ENCODE data around the gene TMEM53.
A peak's percentile ranks its signal among the peaks of the same experiment; 100 is the strongest.

Gene TMEM53

DNA sequence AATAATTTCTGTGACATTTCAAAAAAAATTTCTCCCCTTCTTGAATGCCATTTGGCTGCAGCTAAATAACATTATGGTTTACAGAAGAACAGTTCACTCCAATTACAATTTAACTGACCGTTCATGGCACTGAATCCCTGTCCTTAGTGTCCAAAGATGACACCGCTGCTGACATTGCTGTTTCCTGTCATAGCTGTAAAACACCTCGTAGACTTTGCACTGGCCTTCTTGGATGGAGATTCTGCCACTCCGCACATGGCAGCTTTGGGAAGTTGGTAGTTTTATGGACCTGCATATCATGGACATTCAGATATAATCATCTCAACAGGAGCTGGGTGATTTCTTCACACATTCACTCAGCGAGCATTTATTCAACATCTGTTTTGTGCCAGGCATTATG is 5.2 kb upstream of the TMEM53 start:
- no peak for DNase-seq
- Histone ChIP-seq H3K36me3 (replicated peaks) (no peaks in the 10 kb centered on the region), H3K27me3 (replicated peaks) (no peaks in the 10 kb centered on the region), H3K4me3 (ENCODE audit: low read depth, low read length) (no peak overlapping the region), H3K27ac (no peak overlapping the region)
- in situ Hi-C loops (cut with HindIII; ENCODE audit: low pct_ligation_motif_present, low sequenced_read_pairs) = no loop called here
- TF ChIP-seq, protein P1, sequence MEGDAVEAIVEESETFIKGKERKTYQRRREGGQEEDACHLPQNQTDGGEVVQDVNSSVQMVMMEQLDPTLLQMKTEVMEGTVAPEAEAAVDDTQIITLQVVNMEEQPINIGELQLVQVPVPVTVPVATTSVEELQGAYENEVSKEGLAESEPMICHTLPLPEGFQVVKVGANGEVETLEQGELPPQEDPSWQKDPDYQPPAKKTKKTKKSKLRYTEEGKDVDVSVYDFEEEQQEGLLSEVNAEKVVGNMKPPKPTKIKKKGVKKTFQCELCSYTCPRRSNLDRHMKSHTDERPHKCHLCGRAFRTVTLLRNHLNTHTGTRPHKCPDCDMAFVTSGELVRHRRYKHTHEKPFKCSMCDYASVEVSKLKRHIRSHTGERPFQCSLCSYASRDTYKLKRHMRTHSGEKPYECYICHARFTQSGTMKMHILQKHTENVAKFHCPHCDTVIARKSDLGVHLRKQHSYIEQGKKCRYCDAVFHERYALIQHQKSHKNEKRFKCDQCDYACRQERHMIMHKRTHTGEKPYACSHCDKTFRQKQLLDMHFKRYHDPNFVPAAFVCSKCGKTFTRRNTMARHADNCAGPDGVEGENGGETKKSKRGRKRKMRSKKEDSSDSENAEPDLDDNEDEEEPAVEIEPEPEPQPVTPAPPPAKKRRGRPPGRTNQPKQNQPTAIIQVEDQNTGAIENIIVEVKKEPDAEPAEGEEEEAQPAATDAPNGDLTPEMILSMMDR (IDR thresholded peaks at IDR 0.05; ENCODE audit: low read depth, low read length, missing control alignments) = no peak

DNA sequence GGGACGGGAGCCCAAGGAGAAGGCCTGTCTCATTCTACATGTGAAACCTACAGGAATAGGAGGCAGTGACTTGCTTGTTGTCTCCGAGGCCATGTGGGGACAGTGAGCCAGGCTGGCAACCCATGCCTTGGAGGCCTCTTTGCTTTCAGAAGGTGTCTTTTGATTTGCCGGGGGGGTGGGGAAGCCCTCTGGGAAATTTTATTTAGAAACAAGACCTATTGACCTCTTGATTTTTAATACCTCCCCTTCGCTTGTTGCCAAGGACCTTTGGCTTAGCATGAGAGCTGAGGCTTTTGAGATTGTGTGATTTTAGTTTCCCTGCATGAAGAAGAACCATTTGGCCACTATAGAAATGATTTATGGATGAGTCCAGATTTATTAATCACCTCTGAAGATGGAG is 4.3 kb upstream of the TMEM53 start:
- H3K27ac ChIP-seq = no peak overlapping the region
- DNase-seq = no peak
- no peaks in the 10 kb centered on the region for H3K36me3 ChIP-seq (replicated peaks)
- in situ Hi-C loops (cut with HindIII; ENCODE audit: low pct_ligation_motif_present, low sequenced_read_pairs) = no loop called here
- H3K27me3 ChIP-seq (replicated peaks) = no peaks in the 10 kb centered on the region
- H3K4me3 ChIP-seq (ENCODE audit: low read depth, low read length) = no peak overlapping the region
- TF ChIP-seq, protein P1 (IDR thresholded peaks at IDR 0.05; ENCODE audit: low read depth, low read length, missing control alignments) = no peak

DNA sequence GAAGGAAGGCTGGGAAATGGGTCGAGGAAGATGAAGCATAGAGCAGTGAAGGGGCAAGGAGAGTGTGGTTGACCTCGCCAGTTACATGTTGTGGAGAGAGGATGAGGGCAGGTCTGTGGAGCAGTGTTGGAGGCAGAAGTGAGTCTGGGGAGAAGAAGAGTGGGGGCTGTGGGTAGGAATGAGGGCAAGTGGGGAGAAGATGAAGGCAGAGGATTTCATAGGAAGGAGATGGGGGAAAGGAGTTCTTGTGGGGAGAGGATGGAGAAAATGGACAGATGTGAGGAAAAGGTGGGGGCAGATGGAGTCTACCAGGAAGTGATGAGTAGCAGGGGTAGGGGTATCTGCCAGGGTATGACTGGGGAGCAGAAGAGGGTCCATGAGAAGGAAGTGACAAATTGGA is 3.8 kb upstream of the TMEM53 start:
- Histone ChIP-seq H3K27me3 (replicated peaks) (no peaks in the 10 kb centered on the region), H3K27ac (no peak overlapping the region), H3K36me3 (replicated peaks) (no peaks in the 10 kb centered on the region), H3K4me3 (ENCODE audit: low read depth, low read length) (no peak overlapping the region)
- no peak for DNase-seq
- TF ChIP-seq, protein P1 (IDR thresholded peaks at IDR 0.05; ENCODE audit: low read depth, low read length, missing control alignments) = no peak
- in situ Hi-C loops (cut with HindIII; ENCODE audit: low pct_ligation_motif_present, low sequenced_read_pairs) = no loop called here

DNA sequence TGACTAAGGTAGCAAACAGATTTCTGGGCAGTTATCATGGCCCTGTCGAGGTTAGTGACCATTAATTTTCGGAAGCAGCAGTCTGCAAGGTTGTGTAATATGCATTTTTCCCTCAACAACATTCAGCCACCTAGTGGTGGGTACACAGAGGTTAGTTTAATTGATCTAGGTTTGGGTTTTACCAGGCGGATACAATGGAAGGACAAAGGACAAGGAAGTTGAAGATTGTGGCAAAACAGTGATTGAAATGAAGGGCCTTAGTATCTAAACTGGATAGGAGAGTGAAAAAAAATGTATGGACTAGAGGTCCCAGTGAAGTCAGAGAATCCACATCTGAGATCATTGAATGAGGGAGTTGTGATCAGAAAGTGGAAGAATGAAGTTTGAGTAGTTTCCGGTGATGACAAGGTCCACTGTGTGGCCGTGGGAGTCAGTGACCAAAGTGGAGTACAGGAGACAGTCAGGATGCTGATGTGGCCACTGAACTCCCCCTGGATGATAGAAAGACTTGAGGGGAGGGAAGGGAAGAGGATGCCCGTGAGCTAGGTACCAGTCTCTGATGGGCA is 3.0 kb upstream of the TMEM53 start:
- no peaks in the 10 kb centered on the region for H3K27me3 ChIP-seq (replicated peaks)
- peak; percentile 28 for DNase-seq
- TF ChIP-seq, protein P1 (IDR thresholded peaks at IDR 0.05; ENCODE audit: low read depth, low read length, missing control alignments) = peak; percentile 61
- H3K36me3 ChIP-seq (replicated peaks) = no peaks in the 10 kb centered on the region
- no peak overlapping the region for H3K4me3 ChIP-seq (ENCODE audit: low read depth, low read length)
- in situ Hi-C loops (cut with HindIII; ENCODE audit: low pct_ligation_motif_present, low sequenced_read_pairs) = no loop called here
- no peak overlapping the region for H3K27ac ChIP-seq

DNA sequence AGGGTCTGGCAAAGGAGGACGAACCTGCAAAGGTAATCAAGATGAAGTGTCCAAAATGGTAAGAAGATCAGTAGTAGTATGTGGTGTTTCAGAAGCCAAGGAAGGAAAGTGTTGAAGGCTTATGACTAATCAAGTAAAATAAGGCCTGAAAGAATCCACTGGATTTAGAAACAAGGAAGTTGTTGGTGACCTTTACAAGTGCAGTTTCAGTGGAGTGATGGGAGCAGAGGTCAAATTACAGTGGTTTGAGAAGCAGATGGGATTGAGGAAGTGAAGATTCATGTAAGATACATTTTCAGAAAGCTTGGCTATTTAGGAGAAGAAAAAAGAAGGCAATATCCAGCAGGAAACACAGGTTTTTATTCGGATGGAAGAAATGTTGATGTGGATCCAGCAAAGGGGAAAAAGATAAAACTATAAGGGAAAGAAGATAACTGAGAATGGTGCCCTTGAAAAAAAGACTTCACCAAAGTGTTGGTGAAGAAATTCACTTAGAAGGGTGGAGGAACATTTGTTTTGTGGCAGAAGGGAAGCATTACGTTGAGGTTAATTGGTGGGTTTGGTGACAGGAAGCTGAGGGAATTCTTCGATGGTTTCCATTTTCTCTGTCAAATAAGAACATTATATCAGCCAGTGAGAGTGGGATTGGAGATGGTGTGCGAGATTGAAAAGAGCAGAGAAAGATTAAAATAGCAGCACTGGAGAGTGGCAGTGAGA is 2.4 kb upstream of the TMEM53 start:
- H3K27ac ChIP-seq = no peak overlapping the region
- DNase-seq = peak; percentile 33
- no peaks in the 10 kb centered on the region for H3K36me3 ChIP-seq (replicated peaks)
- no peak overlapping the region for H3K4me3 ChIP-seq (ENCODE audit: low read depth, low read length)
- TF ChIP-seq, protein P1 (IDR thresholded peaks at IDR 0.05; ENCODE audit: low read depth, low read length, missing control alignments) = no peak
- H3K27me3 ChIP-seq (replicated peaks) = no peaks in the 10 kb centered on the region
- in situ Hi-C loops (cut with HindIII; ENCODE audit: low pct_ligation_motif_present, low sequenced_read_pairs) = no loop called here

Data from brain microvascular endothelial cell (primary cell).